ENCODE data around the gene MARK1. TPM values are rescaled to one million over a fixed set of nuclear protein-coding genes. Genes with fewer than 3 reads are reported as not detected.

MARK1 gene
- total and polyA plus RNA-seq, 2 of the 13 experiments (the other 11 are each of a cell fraction or from before 2014, with no cell fraction given): not detected

DNA sequence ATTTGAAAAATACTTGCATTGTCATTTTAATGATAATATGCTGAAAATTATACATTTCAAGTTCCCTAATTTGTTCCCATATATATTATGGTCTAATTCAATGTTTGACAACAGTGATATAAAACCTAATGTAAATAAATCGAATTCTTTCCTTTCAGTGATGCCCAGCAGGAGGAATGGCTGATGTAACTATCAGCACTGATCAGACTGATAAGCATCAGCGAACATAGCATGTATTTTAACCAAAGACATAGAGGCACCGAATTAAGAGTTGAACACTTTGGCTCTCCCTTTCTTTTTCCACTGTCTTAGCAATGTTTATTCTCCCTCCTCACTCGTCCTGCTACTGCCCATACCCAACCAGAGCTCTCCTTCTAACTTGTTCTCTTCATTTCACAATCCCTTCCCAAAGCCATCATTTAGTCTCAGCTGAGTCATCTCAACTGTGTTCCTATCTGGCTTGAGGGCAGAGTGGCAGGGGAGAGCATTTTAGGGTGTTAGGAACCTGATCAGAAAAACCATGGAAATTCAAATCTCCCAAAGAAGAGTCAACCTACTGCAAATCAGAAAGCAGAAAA is 103.4 kb downstream of the MARK1 start:
- no TSS peak for BruUV-seq (replicated peaks)
- H3K4me2 ChIP-seq (ENCODE audit: low read depth, low read length): no peak overlapping the region
- TF ChIP-seq ZFYVE20 (CRISPR knock-in tag; IDR thresholded peaks at IDR 0.05; ENCODE audit: borderline replicate concordance, low read depth) (no peak), FOSL1 (CRISPR knock-in tag; IDR thresholded peaks at IDR 0.05; ENCODE audit: borderline replicate concordance) (no peak), SRSF1 (optimal IDR thresholded peaks at IDR 0.05; ENCODE audit: low read depth, low read length) (no peak), PHF20 (CRISPR knock-in tag; IDR thresholded peaks at IDR 0.05) (no peak), CEBPG (CRISPR knock-in tag; IDR thresholded peaks at IDR 0.05) (no peak), DR1 (CRISPR knock-in tag; IDR thresholded peaks at IDR 0.05) (no peak), SSRP1 (CRISPR knock-in tag; IDR thresholded peaks at IDR 0.05) (no peak), ZZZ3 (CRISPR knock-in tag; IDR thresholded peaks at IDR 0.05; ENCODE audit: borderline replicate concordance) (no peak), GTF2F1 (IDR thresholded peaks at IDR 0.05; ENCODE audit: low read length) (no peak), ZNF317 (CRISPR knock-in tag; IDR thresholded peaks at IDR 0.05) (no peak), ZNF747 (CRISPR knock-in tag; IDR thresholded peaks at IDR 0.05; ENCODE audit: borderline replicate concordance) (no peak), HOXA5 (CRISPR knock-in tag; IDR thresholded peaks at IDR 0.05) (no peak)
- TF ChIP-seq, protein P1, sequence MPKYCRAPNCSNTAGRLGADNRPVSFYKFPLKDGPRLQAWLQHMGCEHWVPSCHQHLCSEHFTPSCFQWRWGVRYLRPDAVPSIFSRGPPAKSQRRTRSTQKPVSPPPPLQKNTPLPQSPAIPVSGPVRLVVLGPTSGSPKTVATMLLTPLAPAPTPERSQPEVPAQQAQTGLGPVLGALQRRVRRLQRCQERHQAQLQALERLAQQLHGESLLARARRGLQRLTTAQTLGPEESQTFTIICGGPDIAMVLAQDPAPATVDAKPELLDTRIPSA (CRISPR knock-in tag; IDR thresholded peaks at IDR 0.05; ENCODE audit: borderline replicate concordance): no peak
- TF ChIP-seq, protein P2, sequence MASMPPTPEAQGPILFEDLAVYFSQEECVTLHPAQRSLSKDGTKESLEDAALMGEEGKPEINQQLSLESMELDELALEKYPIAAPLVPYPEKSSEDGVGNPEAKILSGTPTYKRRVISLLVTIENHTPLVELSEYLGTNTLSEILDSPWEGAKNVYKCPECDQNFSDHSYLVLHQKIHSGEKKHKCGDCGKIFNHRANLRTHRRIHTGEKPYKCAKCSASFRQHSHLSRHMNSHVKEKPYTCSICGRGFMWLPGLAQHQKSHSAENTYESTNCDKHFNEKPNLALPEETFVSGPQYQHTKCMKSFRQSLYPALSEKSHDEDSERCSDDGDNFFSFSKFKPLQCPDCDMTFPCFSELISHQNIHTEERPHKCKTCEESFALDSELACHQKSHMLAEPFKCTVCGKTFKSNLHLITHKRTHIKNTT (CRISPR knock-in tag; IDR thresholded peaks at IDR 0.05): no peak
- TF ChIP-seq, protein P3, sequence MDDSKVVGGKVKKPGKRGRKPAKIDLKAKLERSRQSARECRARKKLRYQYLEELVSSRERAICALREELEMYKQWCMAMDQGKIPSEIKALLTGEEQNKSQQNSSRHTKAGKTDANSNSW (CRISPR knock-in tag; IDR thresholded peaks at IDR 0.05; ENCODE audit: borderline replicate concordance): no peak
- TF ChIP-seq, protein P4, sequence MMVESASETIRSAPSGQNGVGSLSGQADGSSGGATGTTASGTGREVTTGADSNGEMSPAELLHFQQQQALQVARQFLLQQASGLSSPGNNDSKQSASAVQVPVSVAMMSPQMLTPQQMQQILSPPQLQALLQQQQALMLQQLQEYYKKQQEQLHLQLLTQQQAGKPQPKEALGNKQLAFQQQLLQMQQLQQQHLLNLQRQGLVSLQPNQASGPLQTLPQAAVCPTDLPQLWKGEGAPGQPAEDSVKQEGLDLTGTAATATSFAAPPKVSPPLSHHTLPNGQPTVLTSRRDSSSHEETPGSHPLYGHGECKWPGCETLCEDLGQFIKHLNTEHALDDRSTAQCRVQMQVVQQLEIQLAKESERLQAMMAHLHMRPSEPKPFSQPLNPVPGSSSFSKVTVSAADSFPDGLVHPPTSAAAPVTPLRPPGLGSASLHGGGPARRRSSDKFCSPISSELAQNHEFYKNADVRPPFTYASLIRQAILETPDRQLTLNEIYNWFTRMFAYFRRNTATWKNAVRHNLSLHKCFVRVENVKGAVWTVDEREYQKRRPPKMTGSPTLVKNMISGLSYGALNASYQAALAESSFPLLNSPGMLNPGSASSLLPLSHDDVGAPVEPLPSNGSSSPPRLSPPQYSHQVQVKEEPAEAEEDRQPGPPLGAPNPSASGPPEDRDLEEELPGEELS (CRISPR knock-in tag; IDR thresholded peaks at IDR 0.05): no peak
- TF ChIP-seq, protein P5, sequence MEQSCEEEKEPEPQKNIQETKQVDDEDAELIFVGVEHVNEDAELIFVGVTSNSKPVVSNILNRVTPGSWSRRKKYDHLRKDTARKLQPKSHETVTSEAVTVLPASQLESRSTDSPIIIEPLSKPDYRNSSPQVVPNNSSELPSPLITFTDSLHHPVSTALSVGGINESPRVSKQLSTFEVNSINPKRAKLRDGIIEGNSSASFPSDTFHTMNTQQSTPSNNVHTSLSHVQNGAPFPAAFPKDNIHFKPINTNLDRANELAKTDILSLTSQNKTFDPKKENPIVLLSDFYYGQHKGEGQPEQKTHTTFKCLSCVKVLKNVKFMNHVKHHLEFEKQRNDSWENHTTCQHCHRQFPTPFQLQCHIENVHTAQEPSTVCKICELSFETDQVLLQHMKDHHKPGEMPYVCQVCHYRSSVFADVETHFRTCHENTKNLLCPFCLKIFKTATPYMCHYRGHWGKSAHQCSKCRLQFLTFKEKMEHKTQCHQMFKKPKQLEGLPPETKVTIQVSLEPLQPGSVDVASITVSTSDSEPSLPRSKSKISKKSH (CRISPR knock-in tag; IDR thresholded peaks at IDR 0.05; ENCODE audit: borderline replicate concordance): no peak
- TF ChIP-seq, protein P6, sequence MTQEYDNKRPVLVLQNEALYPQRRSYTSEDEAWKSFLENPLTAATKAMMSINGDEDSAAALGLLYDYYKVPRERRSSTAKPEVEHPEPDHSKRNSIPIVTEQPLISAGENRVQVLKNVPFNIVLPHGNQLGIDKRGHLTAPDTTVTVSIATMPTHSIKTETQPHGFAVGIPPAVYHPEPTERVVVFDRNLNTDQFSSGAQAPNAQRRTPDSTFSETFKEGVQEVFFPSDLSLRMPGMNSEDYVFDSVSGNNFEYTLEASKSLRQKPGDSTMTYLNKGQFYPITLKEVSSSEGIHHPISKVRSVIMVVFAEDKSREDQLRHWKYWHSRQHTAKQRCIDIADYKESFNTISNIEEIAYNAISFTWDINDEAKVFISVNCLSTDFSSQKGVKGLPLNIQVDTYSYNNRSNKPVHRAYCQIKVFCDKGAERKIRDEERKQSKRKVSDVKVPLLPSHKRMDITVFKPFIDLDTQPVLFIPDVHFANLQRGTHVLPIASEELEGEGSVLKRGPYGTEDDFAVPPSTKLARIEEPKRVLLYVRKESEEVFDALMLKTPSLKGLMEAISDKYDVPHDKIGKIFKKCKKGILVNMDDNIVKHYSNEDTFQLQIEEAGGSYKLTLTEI (CRISPR knock-in tag; conservative IDR thresholded peaks at IDR 0.05): no peak

More for the DNA sequence above, 103.4 kb downstream of the MARK1 start:
- ATAC-seq (no peak), FAIRE-seq (no peak), DNase-seq (ENCODE audit: low spot score) (no peak)
- intact Hi-C loops (cut with micrococcal nuclease; ENCODE audit: unreplicated experiment) (no loop called here), in situ Hi-C loops (cut with HindIII; ENCODE audit: extremely low pct_ligation_motif_present, low pct_unique_long_range_greater_than_20kb) (no loop called here)
- Histone ChIP-seq H3K36me3 (replicated peaks in 1 of 2; ENCODE audit: control insufficient read depth in 1 of 2, insufficient read depth in 2 of 2, low read length in 2 of 2) (no peaks in the 10 kb centered on the region), H3K27ac (ENCODE audit: extremely low read length, insufficient read depth, low read length) (no peak overlapping the region), H3K9me3 (ENCODE audit: low read length) (no peaks in the 10 kb centered on the region), H2AFZ (ENCODE audit: low read length) (no peak overlapping the region), H3K4me1 (ENCODE audit: insufficient read depth, low read length) (no peaks in the 10 kb centered on the region), H3K27me3 (ENCODE audit: control insufficient read depth in 1 of 2, insufficient read depth in 2 of 2, low read length in 2 of 2) (no peaks in the 10 kb centered on the region; a peak in 2 of 5 replicates), H3K9ac (ENCODE audit: insufficient read depth, low read depth, low read length) (no peak overlapping the region), H3K79me2 (ENCODE audit: insufficient read depth, low read length) (no peaks in the 10 kb centered on the region), H4K20me1 (ENCODE audit: insufficient read depth, low read length) (no peaks in the 10 kb centered on the region), H3K4me3 (replicated peaks in 1 of 3; ENCODE audit: insufficient read depth in 1 of 3, low read depth in 2 of 3, low read length in 3 of 3) (no peak overlapping the region)
- CTCF ChIA-PET (ENCODE audit: low intra/inter-chr PET ratio, low total read pairs): no interaction called here
- POLR2A ChIA-PET: no interaction called here
- 1% methylated on average over 4 of the region's 4 CpGs for WGBS (ENCODE audit: low lambda C conversion rate)
